K562 (cell line): Measurements from ENCODE around the gene ACTRT3. TPM values are rescaled to one million over a fixed set of nuclear protein-coding genes. Genes with fewer than 3 reads are reported as not detected.

Experiments used
- FOXM1 ChIP-seq, 2 experiments: fragments of 450-650 bp in 1 of 2; sonication (generic) in 1 of 2; formaldehyde crosslinking in 1 of 2; IDR thresholded peaks; 2 replicates each; pipeline versions ENCODE4 v1.6.1 to v1.9.0; 2017 to 2022; ENCODE audit warnings: low read depth in 2 of 2, mild to moderate bottlenecking in 2 of 2, missing genetic modification reagents in 1 of 2, moderate library complexity in 1 of 2
- FUS ChIP-seq: fragments of 200-400 bp; formaldehyde crosslinking; optimal IDR thresholded peaks from 2 replicates; pipeline ENCODE3; 2017; ENCODE audit warnings: low read depth, low read length
- GABPB2 ChIP-seq: fragments of 250-450 bp; sonication (Bioruptor Pico); conservative IDR thresholded peaks from 2 replicates; pipeline ENCODE4 v1.5.1; 2021; ENCODE audit warnings: mild to moderate bottlenecking
- PHF21A ChIP-seq: fragments of 450-650 bp; IDR thresholded peaks from 2 replicates; pipeline ENCODE4 v1.6.1; 2017; ENCODE audit warnings: low read depth, borderline replicate concordance
- POLR2G ChIP-seq: fragments of 200-400 bp; formaldehyde crosslinking; IDR thresholded peaks from 2 replicates; pipeline ENCODE4 v1.6.1; 2017; ENCODE audit warnings: low read depth, mild to moderate bottlenecking, antibody characterized with exemption, low read length, moderate library complexity
- RBFOX2 ChIP-seq: fragments of 200-400 bp; formaldehyde crosslinking; IDR thresholded peaks from 2 replicates; pipeline ENCODE4 v1.6.1; 2017; ENCODE audit warnings: low read depth, mild to moderate bottlenecking, low read length, moderate library complexity
- THRAP3 ChIP-seq: fragments of 450-650 bp; IDR thresholded peaks from 2 replicates; pipeline ENCODE4 v1.6.1; 2016; ENCODE audit warnings: mild to moderate bottlenecking, inconsistent platforms, borderline replicate concordance
- ZNF124 ChIP-seq: sonication (generic); formaldehyde crosslinking; IDR thresholded peaks from 2 replicates; pipeline ENCODE4 v1.8.1; 2022; ENCODE audit warnings: missing genetic modification reagents
- ZNF766 ChIP-seq: fragments of 200-800 bp; sonication (Bioruptor generic); conservative IDR thresholded peaks from 2 replicates; pipeline ENCODE4 v1.6.1; 2016; ENCODE audit warnings: missing genetic modification characterization, missing compliant biosample characterization
- polyA plus RNA-seq, 8 experiments: library from polyadenylated mRNA; depleted of rRNA in 4 of 8; stranded (reverse) in 5 of 8; unstranded in 3 of 8; fragments of >200 nt; fragmentation: Nextera tagmentation in 2 of 8; fragmentation: Illumina TruSeq in 1 of 8; extraction: Ambion mirVana in 2 of 8; extraction: Trizol in 1 of 8; gene quantifications; 2 replicates each; pipeline versions ENCODE4 v1.2.1 to v1.2.3, GENCODE V29; 2011 to 2014; ENCODE audit warnings: inconsistent platforms in 1 of 8, missing spikeins in 1 of 8
- total RNA-seq, 7 experiments: library from RNA; depleted of rRNA in 6 of 7; stranded (reverse); fragments of >200 nt in 6 of 7; fragmentation: Illumina TruSeq in 2 of 7; extraction: Trizol in 2 of 7; gene quantifications; 2 replicates each; pipeline versions ENCODE4 v1.2.1 to v1.2.3, GENCODE V29; 2011 to 2021; ENCODE audit warnings: low replicate concordance in 1 of 7
- TF ChIP-seq, protein P1 (sequence below): sonication (generic); formaldehyde crosslinking; IDR thresholded peaks from 2 replicates; pipeline ENCODE4 v1.5.0; 2020; ENCODE audit warnings: missing genetic modification reagents
- TF ChIP-seq, protein P2 (sequence below): fragments of 450-650 bp; formaldehyde crosslinking; IDR thresholded peaks from 2 replicates; pipeline ENCODE4 v1.4.0; 2020; ENCODE audit warnings: mild to moderate bottlenecking, moderate library complexity
- TF ChIP-seq, protein P3 (sequence below): IDR thresholded peaks from 2 replicates; pipeline ENCODE4 v1.6.1; 2011; ENCODE audit not compliant: insufficient read length; ENCODE audit errors: extremely low read depth
- TF ChIP-seq, protein P4 (sequence below): sonication (generic); formaldehyde crosslinking; IDR thresholded peaks from 2 replicates; pipeline ENCODE4 v1.8.1; 2022; ENCODE audit warnings: missing genetic modification reagents
- TF ChIP-seq, protein P5 (sequence below): fragments of 250-450 bp; sonication (Bioruptor Pico); IDR thresholded peaks from 2 replicates; pipeline ENCODE4 v1.4.0; 2020; ENCODE audit warnings: mild to moderate bottlenecking
- TF ChIP-seq, protein P6 (sequence below): sonication (generic); formaldehyde crosslinking; IDR thresholded peaks from 2 replicates; pipeline ENCODE4 v1.9.0; 2022; ENCODE audit warnings: mild to moderate bottlenecking, missing genetic modification reagents
- TF ChIP-seq, protein P7 (sequence below): fragments of 150-350 bp; IDR thresholded peaks from 2 replicates; pipeline ENCODE4 v1.6.1; 2014; ENCODE audit warnings: low read depth, mild to moderate bottlenecking, low read length, borderline replicate concordance

Gene ACTRT3
- total and polyA plus RNA-seq, 9 of the 15 experiments (the other 6 are each of a cell fraction or from before 2014, with no cell fraction given), result 0.06 to 0.11 (median 0.07) TPM; not detected in 5

DNA sequence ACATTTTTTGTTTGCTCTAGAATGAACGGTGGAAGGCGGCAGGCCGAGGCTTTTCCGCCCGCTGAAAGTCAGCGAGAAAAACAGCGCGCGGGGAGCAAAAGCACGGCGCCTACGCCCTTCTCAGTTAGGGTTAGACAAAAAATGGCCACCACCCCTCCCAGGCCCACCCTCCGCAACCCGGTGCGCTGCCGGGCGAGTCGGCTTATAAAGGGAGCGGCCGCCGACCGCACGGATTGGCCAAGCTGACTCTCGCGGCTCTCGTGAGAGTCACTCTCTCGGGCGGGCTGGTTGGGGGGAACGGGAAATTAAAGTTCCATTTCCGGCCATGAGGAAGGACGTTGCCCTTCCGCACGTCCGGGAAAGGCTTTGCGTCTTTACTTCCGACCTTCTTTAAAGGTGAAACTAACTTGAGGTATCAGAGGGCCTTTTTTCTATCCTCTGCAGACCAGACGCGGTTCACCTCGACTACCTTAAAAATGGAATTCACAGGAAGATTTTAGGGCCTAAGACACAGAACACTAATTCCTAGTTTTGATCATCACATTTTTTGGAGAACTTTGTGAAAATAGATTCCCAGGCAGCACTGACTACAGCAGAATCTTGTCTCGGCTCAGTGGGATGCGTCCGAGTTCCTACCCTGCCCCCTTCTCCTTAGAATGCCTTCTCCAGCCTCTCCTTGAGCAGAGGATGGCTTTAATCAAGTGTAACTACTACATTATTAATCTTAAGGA, 4.3 kb downstream of the ACTRT3 start, which contains the start of gene TERC (continued):
- TF ChIP-seq, protein P1, sequence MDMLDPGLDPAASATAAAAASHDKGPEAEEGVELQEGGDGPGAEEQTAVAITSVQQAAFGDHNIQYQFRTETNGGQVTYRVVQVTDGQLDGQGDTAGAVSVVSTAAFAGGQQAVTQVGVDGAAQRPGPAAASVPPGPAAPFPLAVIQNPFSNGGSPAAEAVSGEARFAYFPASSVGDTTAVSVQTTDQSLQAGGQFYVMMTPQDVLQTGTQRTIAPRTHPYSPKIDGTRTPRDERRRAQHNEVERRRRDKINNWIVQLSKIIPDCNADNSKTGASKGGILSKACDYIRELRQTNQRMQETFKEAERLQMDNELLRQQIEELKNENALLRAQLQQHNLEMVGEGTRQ (CRISPR knock-in tag), result no peak
- TF ChIP-seq, protein P2, sequence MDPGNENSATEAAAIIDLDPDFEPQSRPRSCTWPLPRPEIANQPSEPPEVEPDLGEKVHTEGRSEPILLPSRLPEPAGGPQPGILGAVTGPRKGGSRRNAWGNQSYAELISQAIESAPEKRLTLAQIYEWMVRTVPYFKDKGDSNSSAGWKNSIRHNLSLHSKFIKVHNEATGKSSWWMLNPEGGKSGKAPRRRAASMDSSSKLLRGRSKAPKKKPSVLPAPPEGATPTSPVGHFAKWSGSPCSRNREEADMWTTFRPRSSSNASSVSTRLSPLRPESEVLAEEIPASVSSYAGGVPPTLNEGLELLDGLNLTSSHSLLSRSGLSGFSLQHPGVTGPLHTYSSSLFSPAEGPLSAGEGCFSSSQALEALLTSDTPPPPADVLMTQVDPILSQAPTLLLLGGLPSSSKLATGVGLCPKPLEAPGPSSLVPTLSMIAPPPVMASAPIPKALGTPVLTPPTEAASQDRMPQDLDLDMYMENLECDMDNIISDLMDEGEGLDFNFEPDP (CRISPR knock-in tag), result no peak
- TF ChIP-seq, protein P3, sequence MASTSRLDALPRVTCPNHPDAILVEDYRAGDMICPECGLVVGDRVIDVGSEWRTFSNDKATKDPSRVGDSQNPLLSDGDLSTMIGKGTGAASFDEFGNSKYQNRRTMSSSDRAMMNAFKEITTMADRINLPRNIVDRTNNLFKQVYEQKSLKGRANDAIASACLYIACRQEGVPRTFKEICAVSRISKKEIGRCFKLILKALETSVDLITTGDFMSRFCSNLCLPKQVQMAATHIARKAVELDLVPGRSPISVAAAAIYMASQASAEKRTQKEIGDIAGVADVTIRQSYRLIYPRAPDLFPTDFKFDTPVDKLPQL, result no peak
- TF ChIP-seq FOXM1 (IDR thresholded peaks at IDR 0.05; ENCODE audit: low read depth) (0 out of 2 replicates have a peak, but pooled peaks have one; percentile 39), FOXM1 (CRISPR knock-in tag; IDR thresholded peaks at IDR 0.05; ENCODE audit: low read depth) (no peak), FUS (no peak), ZNF766 (no peak), ZNF124 (no peak), RBFOX2 (peak; percentile 97), THRAP3 (no peak), PHF21A (no peak), GABPB2 (no peak), POLR2G (peak; percentile 100)
- TF ChIP-seq, protein P4, sequence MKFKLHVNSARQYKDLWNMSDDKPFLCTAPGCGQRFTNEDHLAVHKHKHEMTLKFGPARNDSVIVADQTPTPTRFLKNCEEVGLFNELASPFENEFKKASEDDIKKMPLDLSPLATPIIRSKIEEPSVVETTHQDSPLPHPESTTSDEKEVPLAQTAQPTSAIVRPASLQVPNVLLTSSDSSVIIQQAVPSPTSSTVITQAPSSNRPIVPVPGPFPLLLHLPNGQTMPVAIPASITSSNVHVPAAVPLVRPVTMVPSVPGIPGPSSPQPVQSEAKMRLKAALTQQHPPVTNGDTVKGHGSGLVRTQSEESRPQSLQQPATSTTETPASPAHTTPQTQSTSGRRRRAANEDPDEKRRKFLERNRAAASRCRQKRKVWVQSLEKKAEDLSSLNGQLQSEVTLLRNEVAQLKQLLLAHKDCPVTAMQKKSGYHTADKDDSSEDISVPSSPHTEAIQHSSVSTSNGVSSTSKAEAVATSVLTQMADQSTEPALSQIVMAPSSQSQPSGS, result no peak
- TF ChIP-seq, protein P5, sequence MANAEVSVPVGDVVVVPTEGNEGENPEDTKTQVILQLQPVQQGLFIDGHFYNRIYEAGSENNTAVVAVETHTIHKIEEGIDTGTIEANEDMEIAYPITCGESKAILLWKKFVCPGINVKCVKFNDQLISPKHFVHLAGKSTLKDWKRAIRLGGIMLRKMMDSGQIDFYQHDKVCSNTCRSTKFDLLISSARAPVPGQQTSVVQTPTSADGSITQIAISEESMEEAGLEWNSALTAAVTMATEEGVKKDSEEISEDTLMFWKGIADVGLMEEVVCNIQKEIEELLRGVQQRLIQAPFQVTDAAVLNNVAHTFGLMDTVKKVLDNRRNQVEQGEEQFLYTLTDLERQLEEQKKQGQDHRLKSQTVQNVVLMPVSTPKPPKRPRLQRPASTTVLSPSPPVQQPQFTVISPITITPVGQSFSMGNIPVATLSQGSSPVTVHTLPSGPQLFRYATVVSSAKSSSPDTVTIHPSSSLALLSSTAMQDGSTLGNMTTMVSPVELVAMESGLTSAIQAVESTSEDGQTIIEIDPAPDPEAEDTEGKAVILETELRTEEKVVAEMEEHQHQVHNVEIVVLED (CRISPR knock-in tag), result no peak
- TF ChIP-seq, protein P6, sequence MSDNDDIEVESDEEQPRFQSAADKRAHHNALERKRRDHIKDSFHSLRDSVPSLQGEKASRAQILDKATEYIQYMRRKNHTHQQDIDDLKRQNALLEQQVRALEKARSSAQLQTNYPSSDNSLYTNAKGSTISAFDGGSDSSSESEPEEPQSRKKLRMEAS (CRISPR knock-in tag), result no peak
- TF ChIP-seq, protein P7, sequence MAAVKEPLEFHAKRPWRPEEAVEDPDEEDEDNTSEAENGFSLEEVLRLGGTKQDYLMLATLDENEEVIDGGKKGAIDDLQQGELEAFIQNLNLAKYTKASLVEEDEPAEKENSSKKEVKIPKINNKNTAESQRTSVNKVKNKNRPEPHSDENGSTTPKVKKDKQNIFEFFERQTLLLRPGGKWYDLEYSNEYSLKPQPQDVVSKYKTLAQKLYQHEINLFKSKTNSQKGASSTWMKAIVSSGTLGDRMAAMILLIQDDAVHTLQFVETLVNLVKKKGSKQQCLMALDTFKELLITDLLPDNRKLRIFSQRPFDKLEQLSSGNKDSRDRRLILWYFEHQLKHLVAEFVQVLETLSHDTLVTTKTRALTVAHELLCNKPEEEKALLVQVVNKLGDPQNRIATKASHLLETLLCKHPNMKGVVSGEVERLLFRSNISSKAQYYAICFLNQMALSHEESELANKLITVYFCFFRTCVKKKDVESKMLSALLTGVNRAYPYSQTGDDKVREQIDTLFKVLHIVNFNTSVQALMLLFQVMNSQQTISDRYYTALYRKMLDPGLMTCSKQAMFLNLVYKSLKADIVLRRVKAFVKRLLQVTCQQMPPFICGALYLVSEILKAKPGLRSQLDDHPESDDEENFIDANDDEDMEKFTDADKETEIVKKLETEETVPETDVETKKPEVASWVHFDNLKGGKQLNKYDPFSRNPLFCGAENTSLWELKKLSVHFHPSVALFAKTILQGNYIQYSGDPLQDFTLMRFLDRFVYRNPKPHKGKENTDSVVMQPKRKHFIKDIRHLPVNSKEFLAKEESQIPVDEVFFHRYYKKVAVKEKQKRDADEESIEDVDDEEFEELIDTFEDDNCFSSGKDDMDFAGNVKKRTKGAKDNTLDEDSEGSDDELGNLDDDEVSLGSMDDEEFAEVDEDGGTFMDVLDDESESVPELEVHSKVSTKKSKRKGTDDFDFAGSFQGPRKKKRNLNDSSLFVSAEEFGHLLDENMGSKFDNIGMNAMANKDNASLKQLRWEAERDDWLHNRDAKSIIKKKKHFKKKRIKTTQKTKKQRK, result no peak
